A549 (cell line): ENCODE measurements around the gene TBX1.

ENCODE experiments used
- CHD2 ChIP-seq: fragments of 150-350 bp; IDR thresholded peaks from 2 replicates; pipeline ENCODE4 v1.6.1; 2014; ENCODE audit warnings: low read length; ENCODE audit not compliant: partially characterized antibody
- EP300 ChIP-seq, 2 experiments: fragments of >200 bp; sonication (Bioruptor Twin); formaldehyde crosslinking; IDR thresholded peaks; 2 replicates in 1 of 2; 3 replicates in 1 of 2; pipeline ENCODE4 v1.6.1; 2016 to 2017
- SREBF2 ChIP-seq: fragments of 450-650 bp; IDR thresholded peaks from 2 replicates; pipeline ENCODE4 v1.6.1; 2014; ENCODE audit warnings: mild to moderate bottlenecking, moderate library complexity
- TP53 ChIP-seq: fragments of 250-450 bp; sonication (Bioruptor Pico); IDR thresholded peaks from 2 replicates; pipeline ENCODE4 v1.5.0; 2021; ENCODE audit warnings: mild to moderate bottlenecking, moderate library complexity
- TF ChIP-seq, protein P1 (sequence below): fragments of >200 bp; sonication (Bioruptor Twin); formaldehyde crosslinking; IDR thresholded peaks from 3 replicates; pipeline ENCODE4 v1.5.1; 2016
- TF ChIP-seq, protein P2 (sequence below): fragments of 250-450 bp; sonication (Bioruptor Pico); IDR thresholded peaks from 2 replicates; pipeline ENCODE4 v1.5.0; 2021; ENCODE audit warnings: mild to moderate bottlenecking, moderate library complexity, borderline replicate concordance
- TF ChIP-seq, protein P3 (sequence below): IDR thresholded peaks from 2 replicates; pipeline ENCODE4 v1.6.1; 2012
- TF ChIP-seq, protein P4 (sequence below): fragments of 200-600 bp; sonication (generic); IDR thresholded peaks from 2 replicates; pipeline ENCODE4 v1.6.1; 2016; ENCODE audit warnings: antibody characterized with exemption, mild to moderate bottlenecking, moderate library complexity

DNA sequence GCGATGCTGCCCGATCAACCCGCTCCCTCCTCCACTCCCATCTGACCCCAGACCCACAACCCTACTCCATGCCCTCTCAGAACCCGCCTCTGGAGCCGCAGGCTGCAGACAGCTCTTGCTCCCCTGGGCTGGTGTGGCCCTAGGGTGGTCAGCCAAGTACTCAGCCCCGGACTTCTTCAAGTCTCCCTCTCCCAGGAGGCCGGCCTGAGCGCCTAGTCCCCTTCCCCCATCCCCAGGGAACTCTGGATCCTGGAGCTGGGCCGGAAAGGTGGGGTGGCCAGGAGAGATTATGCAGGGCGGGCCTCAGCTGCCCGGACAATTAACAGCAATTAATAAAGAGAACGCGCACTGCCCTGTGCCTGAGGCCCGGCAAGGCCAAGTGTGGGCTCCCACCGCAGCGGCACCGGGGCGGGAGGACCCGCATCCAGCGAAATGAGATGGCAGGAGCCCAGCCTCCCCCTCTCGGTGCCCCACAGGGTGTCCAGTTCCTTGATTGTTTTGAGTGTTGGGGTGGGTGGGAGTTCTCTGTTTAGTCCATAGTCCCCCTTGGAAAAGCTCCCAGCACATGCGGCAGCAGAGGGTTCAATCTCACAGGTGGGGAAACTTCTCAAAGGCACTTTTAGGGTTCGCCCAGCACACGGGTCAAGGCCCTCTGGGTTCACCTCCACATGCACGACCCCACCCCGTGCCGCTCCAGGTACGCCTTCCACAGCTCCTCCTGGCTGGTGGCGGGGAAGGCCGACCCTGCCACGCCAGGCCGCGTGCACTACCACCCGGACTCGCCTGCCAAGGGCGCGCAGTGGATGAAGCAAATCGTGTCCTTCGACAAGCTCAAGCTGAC is 3.1 kb downstream of the TBX1 start:
- TF ChIP-seq, protein P1, sequence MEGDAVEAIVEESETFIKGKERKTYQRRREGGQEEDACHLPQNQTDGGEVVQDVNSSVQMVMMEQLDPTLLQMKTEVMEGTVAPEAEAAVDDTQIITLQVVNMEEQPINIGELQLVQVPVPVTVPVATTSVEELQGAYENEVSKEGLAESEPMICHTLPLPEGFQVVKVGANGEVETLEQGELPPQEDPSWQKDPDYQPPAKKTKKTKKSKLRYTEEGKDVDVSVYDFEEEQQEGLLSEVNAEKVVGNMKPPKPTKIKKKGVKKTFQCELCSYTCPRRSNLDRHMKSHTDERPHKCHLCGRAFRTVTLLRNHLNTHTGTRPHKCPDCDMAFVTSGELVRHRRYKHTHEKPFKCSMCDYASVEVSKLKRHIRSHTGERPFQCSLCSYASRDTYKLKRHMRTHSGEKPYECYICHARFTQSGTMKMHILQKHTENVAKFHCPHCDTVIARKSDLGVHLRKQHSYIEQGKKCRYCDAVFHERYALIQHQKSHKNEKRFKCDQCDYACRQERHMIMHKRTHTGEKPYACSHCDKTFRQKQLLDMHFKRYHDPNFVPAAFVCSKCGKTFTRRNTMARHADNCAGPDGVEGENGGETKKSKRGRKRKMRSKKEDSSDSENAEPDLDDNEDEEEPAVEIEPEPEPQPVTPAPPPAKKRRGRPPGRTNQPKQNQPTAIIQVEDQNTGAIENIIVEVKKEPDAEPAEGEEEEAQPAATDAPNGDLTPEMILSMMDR: no peak
- TF ChIP-seq, protein P2, sequence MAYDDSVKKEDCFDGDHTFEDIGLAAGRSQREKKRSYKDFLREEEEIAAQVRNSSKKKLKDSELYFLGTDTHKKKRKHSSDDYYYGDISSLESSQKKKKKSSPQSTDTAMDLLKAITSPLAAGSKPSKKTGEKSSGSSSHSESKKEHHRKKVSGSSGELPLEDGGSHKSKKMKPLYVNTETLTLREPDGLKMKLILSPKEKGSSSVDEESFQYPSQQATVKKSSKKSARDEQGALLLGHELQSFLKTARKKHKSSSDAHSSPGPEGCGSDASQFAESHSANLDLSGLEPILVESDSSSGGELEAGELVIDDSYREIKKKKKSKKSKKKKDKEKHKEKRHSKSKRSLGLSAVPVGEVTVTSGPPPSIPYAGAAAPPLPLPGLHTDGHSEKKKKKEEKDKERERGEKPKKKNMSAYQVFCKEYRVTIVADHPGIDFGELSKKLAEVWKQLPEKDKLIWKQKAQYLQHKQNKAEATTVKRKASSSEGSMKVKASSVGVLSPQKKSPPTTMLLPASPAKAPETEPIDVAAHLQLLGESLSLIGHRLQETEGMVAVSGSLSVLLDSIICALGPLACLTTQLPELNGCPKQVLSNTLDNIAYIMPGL: no peak
- no peak for TF ChIP-seq CHD2
- TF ChIP-seq EP300 (IDR thresholded peaks at IDR 0.05): no peak
- no peak for TF ChIP-seq SREBF2
- TF ChIP-seq, protein P3, sequence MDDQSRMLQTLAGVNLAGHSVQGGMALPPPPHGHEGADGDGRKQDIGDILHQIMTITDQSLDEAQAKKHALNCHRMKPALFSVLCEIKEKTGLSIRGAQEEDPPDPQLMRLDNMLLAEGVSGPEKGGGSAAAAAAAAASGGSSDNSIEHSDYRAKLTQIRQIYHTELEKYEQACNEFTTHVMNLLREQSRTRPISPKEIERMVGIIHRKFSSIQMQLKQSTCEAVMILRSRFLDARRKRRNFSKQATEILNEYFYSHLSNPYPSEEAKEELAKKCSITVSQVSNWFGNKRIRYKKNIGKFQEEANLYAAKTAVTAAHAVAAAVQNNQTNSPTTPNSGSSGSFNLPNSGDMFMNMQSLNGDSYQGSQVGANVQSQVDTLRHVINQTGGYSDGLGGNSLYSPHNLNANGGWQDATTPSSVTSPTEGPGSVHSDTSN: no peak
- TF ChIP-seq, protein P4, sequence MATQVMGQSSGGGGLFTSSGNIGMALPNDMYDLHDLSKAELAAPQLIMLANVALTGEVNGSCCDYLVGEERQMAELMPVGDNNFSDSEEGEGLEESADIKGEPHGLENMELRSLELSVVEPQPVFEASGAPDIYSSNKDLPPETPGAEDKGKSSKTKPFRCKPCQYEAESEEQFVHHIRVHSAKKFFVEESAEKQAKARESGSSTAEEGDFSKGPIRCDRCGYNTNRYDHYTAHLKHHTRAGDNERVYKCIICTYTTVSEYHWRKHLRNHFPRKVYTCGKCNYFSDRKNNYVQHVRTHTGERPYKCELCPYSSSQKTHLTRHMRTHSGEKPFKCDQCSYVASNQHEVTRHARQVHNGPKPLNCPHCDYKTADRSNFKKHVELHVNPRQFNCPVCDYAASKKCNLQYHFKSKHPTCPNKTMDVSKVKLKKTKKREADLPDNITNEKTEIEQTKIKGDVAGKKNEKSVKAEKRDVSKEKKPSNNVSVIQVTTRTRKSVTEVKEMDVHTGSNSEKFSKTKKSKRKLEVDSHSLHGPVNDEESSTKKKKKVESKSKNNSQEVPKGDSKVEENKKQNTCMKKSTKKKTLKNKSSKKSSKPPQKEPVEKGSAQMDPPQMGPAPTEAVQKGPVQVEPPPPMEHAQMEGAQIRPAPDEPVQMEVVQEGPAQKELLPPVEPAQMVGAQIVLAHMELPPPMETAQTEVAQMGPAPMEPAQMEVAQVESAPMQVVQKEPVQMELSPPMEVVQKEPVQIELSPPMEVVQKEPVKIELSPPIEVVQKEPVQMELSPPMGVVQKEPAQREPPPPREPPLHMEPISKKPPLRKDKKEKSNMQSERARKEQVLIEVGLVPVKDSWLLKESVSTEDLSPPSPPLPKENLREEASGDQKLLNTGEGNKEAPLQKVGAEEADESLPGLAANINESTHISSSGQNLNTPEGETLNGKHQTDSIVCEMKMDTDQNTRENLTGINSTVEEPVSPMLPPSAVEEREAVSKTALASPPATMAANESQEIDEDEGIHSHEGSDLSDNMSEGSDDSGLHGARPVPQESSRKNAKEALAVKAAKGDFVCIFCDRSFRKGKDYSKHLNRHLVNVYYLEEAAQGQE: no peak
- TF ChIP-seq TP53 (CRISPR knock-in tag): no peak
